Neural cell (in vitro differentiated cells): ENCODE measurements around the gene NAGK.

Experiments used
- CTCF ChIP-seq: fragments of 450-650 bp; IDR thresholded peaks from 2 replicates; pipeline ENCODE4 v1.5.1; 2014; ENCODE audit warnings: antibody characterized with exemption, mild to moderate bottlenecking, moderate library complexity; ENCODE audit not compliant: poor library complexity, severe bottlenecking
- EZH2 ChIP-seq: fragments of 200-600, 300-800 bp; shearing (Covaris generic), sonication (generic); IDR thresholded peaks from 2 replicates; pipeline ENCODE4 v1.6.1; 2014; ENCODE audit warnings: antibody characterized with exemption, low read length, borderline replicate concordance, mild to moderate bottlenecking; ENCODE audit not compliant: insufficient read depth, poor library complexity, severe bottlenecking
- MXI1 ChIP-seq: fragments of 450-650 bp; conservative IDR thresholded peaks from 2 replicates; pipeline ENCODE4 v1.6.1; 2014; ENCODE audit warnings: antibody characterized with exemption, mild to moderate bottlenecking; ENCODE audit not compliant: poor library complexity, severe bottlenecking
- POLR2AphosphoS5 ChIP-seq: IDR thresholded peaks from 2 replicates; pipeline ENCODE4 v1.6.1; 2012
- RAD21 ChIP-seq: fragments of 450-650 bp; conservative IDR thresholded peaks from 2 replicates; pipeline ENCODE4 v1.6.1; 2014; ENCODE audit warnings: antibody characterized with exemption, mild to moderate bottlenecking, moderate library complexity
- SMC3 ChIP-seq: fragments of 450-650 bp; conservative IDR thresholded peaks from 2 replicates; pipeline ENCODE4 v1.6.1; 2014; ENCODE audit warnings: antibody characterized with exemption, mild to moderate bottlenecking, moderate library complexity; ENCODE audit not compliant: poor library complexity
- TAF1 ChIP-seq: IDR thresholded peaks from 2 replicates; pipeline ENCODE4 v1.6.1; 2012; ENCODE audit warnings: low read depth

GRCh38 chr2:71069376-71069775, 928 bp downstream of the NAGK start:
- TF ChIP-seq CTCF (no peak), POLR2AphosphoS5 (no peak), MXI1 (no peak), TAF1 (no peak), RAD21 (no peak), EZH2 (no peak), SMC3 (no peak)
